Measurements from ENCODE around the gene IFNL4. TPM values are rescaled to one million over a fixed set of nuclear protein-coding genes. Genes with fewer than 3 reads are reported as not detected.

The IFNL4 gene
- total RNA-seq, 1 experiment from 2014 or later, result not detected

GRCh38 chr19:39211731-39212374 lies 36.8 kb downstream of the IFNL4 start:
- Histone ChIP-seq H3K27ac (no peak overlapping the region), H3F3A (ENCODE audit: insufficient read depth, low read depth) (peaks cover 5% of the 10 kb centered on the region; the same call in 1 of the 2 replicates), H2AFZ (no peak overlapping the region), H3K79me2 (ENCODE audit: low read depth) (no peaks in the 10 kb centered on the region), H3K9me3 (ENCODE audit: insufficient read depth, low read depth) (no peaks in the 10 kb centered on the region), H3K27me3 (ENCODE audit: insufficient read depth, low read depth) (no peaks in the 10 kb centered on the region), H3K36me3 (ENCODE audit: low read depth) (no peaks in the 10 kb centered on the region), H4K20me1 (ENCODE audit: insufficient read depth) (no peaks in the 10 kb centered on the region), H3K4me3 (no peak overlapping the region), H3K4me1 (replicated peaks; ENCODE audit: insufficient read depth) (no peaks in the 10 kb centered on the region), H3K9me2 (ENCODE audit: insufficient read depth) (no peaks in the 10 kb centered on the region), H3K4me2 (no peak overlapping the region)
- ChIA-PET POLR2A (ENCODE audit: unreplicated experiment) (no interaction called here), CTCF (interaction anchor here (0.6 to 0.7 kb wide), 2 partner anchors 602 to 814 kb away, joined by 12 to 13 read pairs; no protein-coding TSS in a partner anchor)
- no peak for TF ChIP-seq CTCF (conservative IDR thresholded peaks at IDR 0.05)
- TF ChIP-seq EZH2 (IDR thresholded peaks at IDR 0.05; ENCODE audit: low read depth), result no peak
- DNase-seq, result no peak
- intact Hi-C loops (cut with micrococcal nuclease; ENCODE audit: unreplicated experiment), result loop anchor here (1.0 to 2.0 kb wide), 2 partner anchors 116 to 199 kb away; no protein-coding TSS in a partner anchor
- no TSS peak for BruUV-seq (replicated peaks)

DNA sequence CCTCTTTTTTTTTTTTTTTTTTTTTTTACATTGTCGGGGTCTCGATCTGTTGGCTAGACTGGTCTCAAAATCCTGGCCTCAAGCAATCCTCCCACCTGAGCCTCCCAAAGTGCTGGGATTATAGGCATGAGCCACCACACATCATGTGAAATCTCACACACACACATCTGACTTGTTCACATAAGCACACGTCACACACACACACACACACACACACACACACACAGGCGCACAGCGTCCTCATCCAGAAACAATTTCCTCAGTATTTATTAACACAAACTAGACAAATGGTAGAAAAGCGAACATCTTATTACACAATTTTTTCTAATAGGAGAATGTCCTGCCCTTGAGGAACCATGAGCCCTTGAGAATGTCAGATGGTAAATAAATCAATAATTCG lies 39.5 kb downstream of the IFNL4 start:
- no peak for DNase-seq
- Histone ChIP-seq H3K4me1 (replicated peaks; ENCODE audit: insufficient read depth) (no peaks in the 10 kb centered on the region), H3K27me3 (ENCODE audit: insufficient read depth, low read depth) (no peaks in the 10 kb centered on the region), H3K4me2 (no peak overlapping the region), H3K27ac (no peak overlapping the region), H3K9me2 (ENCODE audit: insufficient read depth) (no peaks in the 10 kb centered on the region), H4K20me1 (ENCODE audit: insufficient read depth) (no peaks in the 10 kb centered on the region), H3K9me3 (ENCODE audit: insufficient read depth, low read depth) (no peaks in the 10 kb centered on the region), H3K79me2 (ENCODE audit: low read depth) (no peaks in the 10 kb centered on the region), H3K4me3 (no peak overlapping the region), H2AFZ (no peak overlapping the region), H3K36me3 (ENCODE audit: low read depth) (no peaks in the 10 kb centered on the region), H3F3A (ENCODE audit: insufficient read depth, low read depth) (peaks cover 5% of the 10 kb centered on the region; the same call in 1 of the 2 replicates)
- BruUV-seq (replicated peaks), result no TSS peak
- ChIA-PET POLR2A (ENCODE audit: unreplicated experiment) (no interaction called here), CTCF (no interaction called here)
- intact Hi-C loops (cut with micrococcal nuclease; ENCODE audit: unreplicated experiment), result no loop called here
- TF ChIP-seq EZH2 (IDR thresholded peaks at IDR 0.05; ENCODE audit: low read depth) (no peak), CTCF (conservative IDR thresholded peaks at IDR 0.05) (no peak)

GRCh38 chr19:39208175-39208795 lies 40.4 kb downstream of the IFNL4 start:
- H3F3A ChIP-seq (ENCODE audit: insufficient read depth, low read depth), result peaks cover 5% of the 10 kb centered on the region; the same call in 1 of the 2 replicates
- no peak overlapping the region for H3K4me3 ChIP-seq
- ChIA-PET CTCF (no interaction called here), POLR2A (ENCODE audit: unreplicated experiment) (no interaction called here)
- no peak overlapping the region for H3K27ac ChIP-seq
- no peaks in the 10 kb centered on the region for H3K27me3 ChIP-seq (ENCODE audit: insufficient read depth, low read depth)
- no TSS peak for BruUV-seq (replicated peaks)
- H3K4me2 ChIP-seq, result no peak overlapping the region
- no peaks in the 10 kb centered on the region for H3K4me1 ChIP-seq (replicated peaks; ENCODE audit: insufficient read depth)
- intact Hi-C loops (cut with micrococcal nuclease; ENCODE audit: unreplicated experiment), result no loop called here
- DNase-seq, result no peak
- no peaks in the 10 kb centered on the region for H3K36me3 ChIP-seq (ENCODE audit: low read depth)
- no peaks in the 10 kb centered on the region for H4K20me1 ChIP-seq (ENCODE audit: insufficient read depth)
- TF ChIP-seq EZH2 (IDR thresholded peaks at IDR 0.05; ENCODE audit: low read depth), result no peak
- TF ChIP-seq CTCF (conservative IDR thresholded peaks at IDR 0.05), result no peak
- no peaks in the 10 kb centered on the region for H3K9me2 ChIP-seq (ENCODE audit: insufficient read depth)
- no peaks in the 10 kb centered on the region for H3K9me3 ChIP-seq (ENCODE audit: insufficient read depth, low read depth)
- no peak overlapping the region for H2AFZ ChIP-seq
- no peaks in the 10 kb centered on the region for H3K79me2 ChIP-seq (ENCODE audit: low read depth)
